Smooth muscle cell (in vitro differentiated cells): ENCODE data around the gene JMJD7. TPM values are rescaled to one million over a fixed set of nuclear protein-coding genes. Genes with fewer than 3 reads are reported as not detected.

Source experiments
- DNase-seq: peaks from one replicate; lab custom pipeline; 2025; ENCODE audit not compliant: unreplicated experiment; lab: John Stamatoyannopoulos, UW
- H2AFZ ChIP-seq: fragments of 200-600 bp; sonication (generic); 2 replicates; pipeline ENCODE4 v1.6.0; 2016; ENCODE audit warnings: antibody characterized with exemption, low read depth, mild to moderate bottlenecking
- H3F3A ChIP-seq: fragments of 200-600 bp; sonication (generic); 2 replicates; pipeline ENCODE4 v1.6.0; 2017; ENCODE audit warnings: antibody characterized with exemption, low read depth
- H3K27ac ChIP-seq: fragments of 200-600 bp; sonication (generic); 2 replicates; pipeline ENCODE4 v1.5.1; 2016; ENCODE audit warnings: low read depth, mild to moderate bottlenecking
- H3K27me3 ChIP-seq: fragments of 200-600 bp; sonication (generic); 2 replicates; pipeline ENCODE4 v1.6.1; 2016; ENCODE audit warnings: low read depth, mild to moderate bottlenecking
- H3K36me3 ChIP-seq: fragments of 200-600 bp; sonication (generic); 2 replicates; pipeline ENCODE4 v1.5.1; 2016; ENCODE audit warnings: low read depth
- H3K4me1 ChIP-seq: fragments of 200-600 bp; sonication (generic); 2 replicates; pipeline ENCODE4 v1.5.1; 2016; ENCODE audit warnings: low read depth
- H3K4me2 ChIP-seq: fragments of 200-600 bp; sonication (generic); 2 replicates; pipeline ENCODE4 v1.6.0; 2016; ENCODE audit warnings: mild to moderate bottlenecking
- H3K4me3 ChIP-seq: fragments of 200-600 bp; sonication (generic); 2 replicates; pipeline ENCODE4 v1.5.1; 2016; ENCODE audit warnings: mild to moderate bottlenecking
- H3K79me2 ChIP-seq: fragments of 200-600 bp; sonication (generic); 2 replicates; pipeline ENCODE4 v1.6.0; 2016; ENCODE audit warnings: low read depth, mild to moderate bottlenecking
- H3K9ac ChIP-seq: fragments of 200-600 bp; sonication (generic); 2 replicates; pipeline ENCODE4 v1.6.0; 2016; ENCODE audit warnings: low read depth
- H3K9me3 ChIP-seq: fragments of 200-600 bp; sonication (generic); replicated peaks from 2 replicates; pipeline ENCODE4 v1.5.1; 2016; ENCODE audit warnings: low read depth
- H4K20me1 ChIP-seq: fragments of 200-600 bp; sonication (generic); 2 replicates; pipeline ENCODE4 v1.6.0; 2016; ENCODE audit warnings: low read depth
- WGBS: methylation state at CpG from one replicate; pipeline ENCODE4 v1.1.7; 2016; ENCODE audit warnings: low lambda C conversion rate; 5-methylcytosine and 5-hydroxymethylcytosine counted together
- polyA plus RNA-seq: library from polyadenylated mRNA; unstranded; fragments of >200 nt; fragmentation: Nextera tagmentation; extraction: Ambion mirVana; gene quantifications from 2 replicates; pipeline ENCODE4 v1.2.1, GENCODE V29; 2016
- total RNA-seq: library from RNA; depleted of rRNA; stranded (reverse); fragments of >200 nt; gene quantifications from 2 replicates; pipeline ENCODE4 v1.2.3, GENCODE V29; 2014
- TF ChIP-seq, protein P1 (sequence below): fragments of 200-600 bp; sonication (generic); IDR thresholded peaks from 2 replicates; pipeline ENCODE4 v1.5.1; 2017; ENCODE audit warnings: borderline replicate concordance, mild to moderate bottlenecking, antibody characterized with exemption; ENCODE audit not compliant: insufficient read depth, poor library complexity, severe bottlenecking

The JMJD7 gene
- total and polyA plus RNA-seq, 2 experiments from 2014 or later, result 3.3 to 5.0 TPM

DNA sequence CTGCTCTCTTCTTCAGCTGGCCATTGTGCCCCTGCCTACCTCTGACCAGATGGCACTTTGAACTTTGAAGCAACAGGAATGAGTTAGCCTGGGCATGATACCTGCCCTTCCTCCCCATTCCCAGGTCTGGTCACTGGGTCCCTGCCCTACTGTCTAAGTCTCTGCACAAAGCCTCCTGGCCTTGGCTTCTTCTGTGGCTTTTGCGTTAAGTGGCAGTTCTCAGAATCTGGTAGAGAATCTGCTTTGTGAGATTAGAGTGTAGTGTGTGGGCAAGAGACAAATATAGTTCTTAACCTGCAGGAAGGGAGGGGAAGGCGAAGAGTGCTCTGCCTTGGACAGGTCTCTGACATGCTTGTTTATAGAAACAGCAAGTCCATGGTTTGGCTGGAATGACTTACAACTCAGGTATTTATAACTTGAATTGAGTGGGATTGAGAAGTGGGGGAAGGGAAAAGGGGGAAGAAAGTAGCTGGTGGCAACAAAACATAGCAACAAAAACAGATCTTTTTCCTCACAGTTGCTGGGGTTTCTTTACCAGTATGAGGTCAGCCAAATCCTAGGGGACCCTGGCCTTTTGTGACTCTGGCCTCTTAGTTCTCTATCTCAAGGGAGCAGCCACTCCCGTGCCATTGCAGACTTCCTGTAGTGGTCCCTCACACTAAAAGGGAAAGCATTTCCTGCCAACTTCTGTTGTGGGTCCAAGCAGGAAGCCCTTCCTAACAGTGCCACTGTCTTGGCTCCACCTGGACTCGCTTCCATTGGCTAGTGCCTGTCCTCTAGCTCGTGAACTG is 36.9 kb upstream of the JMJD7 start:
- Histone ChIP-seq H3K4me1 (peaks cover 22% of the 10 kb centered on the region), H3K9me3 (no peaks in the 10 kb centered on the region), H3K36me3 (no peaks in the 10 kb centered on the region), H3K27ac (peak overlapping the region; percentile 96), H3F3A (no peaks in the 10 kb centered on the region), H3K27me3 (no peaks in the 10 kb centered on the region), H3K79me2 (peaks cover 19% of the 10 kb centered on the region), H4K20me1 (peaks cover 85% of the 10 kb centered on the region), H3K9ac (peak overlapping the region; percentile 89), H3K4me2 (peak overlapping the region; percentile 71), H3K4me3 (no peak overlapping the region), H2AFZ (no peak overlapping the region)
- DNase-seq, result no peak
- WGBS, result 43% methylated on average over 5 of the region's 5 CpGs
- TF ChIP-seq, protein P1, sequence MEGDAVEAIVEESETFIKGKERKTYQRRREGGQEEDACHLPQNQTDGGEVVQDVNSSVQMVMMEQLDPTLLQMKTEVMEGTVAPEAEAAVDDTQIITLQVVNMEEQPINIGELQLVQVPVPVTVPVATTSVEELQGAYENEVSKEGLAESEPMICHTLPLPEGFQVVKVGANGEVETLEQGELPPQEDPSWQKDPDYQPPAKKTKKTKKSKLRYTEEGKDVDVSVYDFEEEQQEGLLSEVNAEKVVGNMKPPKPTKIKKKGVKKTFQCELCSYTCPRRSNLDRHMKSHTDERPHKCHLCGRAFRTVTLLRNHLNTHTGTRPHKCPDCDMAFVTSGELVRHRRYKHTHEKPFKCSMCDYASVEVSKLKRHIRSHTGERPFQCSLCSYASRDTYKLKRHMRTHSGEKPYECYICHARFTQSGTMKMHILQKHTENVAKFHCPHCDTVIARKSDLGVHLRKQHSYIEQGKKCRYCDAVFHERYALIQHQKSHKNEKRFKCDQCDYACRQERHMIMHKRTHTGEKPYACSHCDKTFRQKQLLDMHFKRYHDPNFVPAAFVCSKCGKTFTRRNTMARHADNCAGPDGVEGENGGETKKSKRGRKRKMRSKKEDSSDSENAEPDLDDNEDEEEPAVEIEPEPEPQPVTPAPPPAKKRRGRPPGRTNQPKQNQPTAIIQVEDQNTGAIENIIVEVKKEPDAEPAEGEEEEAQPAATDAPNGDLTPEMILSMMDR, result no peak

DNA sequence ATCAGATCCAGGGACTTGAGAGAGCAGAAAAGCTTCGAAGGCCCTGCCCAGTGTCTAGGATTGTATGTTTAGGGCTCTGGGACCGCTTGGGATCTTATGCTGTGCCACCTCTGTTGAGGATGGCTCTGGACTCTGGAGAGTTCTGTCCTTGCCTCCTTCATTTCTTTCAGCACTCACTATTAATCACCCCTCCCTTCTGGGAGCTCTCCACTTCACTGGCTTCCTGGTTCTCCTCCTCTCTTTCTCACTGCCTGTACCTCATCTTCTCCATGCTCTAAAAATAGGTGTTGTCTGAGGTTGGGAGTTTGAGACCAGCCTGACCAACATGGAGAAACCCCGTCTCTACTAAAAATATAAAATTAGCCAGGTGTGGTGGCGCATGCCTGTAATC is 36.4 kb upstream of the JMJD7 start:
- no peaks in the 10 kb centered on the region for H3K9me3 ChIP-seq
- no peak overlapping the region for H3K4me3 ChIP-seq
- no peaks in the 10 kb centered on the region for H3F3A ChIP-seq
- H3K79me2 ChIP-seq, result peaks cover 14% of the 10 kb centered on the region
- H4K20me1 ChIP-seq, result peaks cover 88% of the 10 kb centered on the region
- no peaks in the 10 kb centered on the region for H3K27me3 ChIP-seq
- peak overlapping the region; percentile 71 for H3K4me2 ChIP-seq
- H3K36me3 ChIP-seq, result no peaks in the 10 kb centered on the region
- WGBS, result 93% methylated on average over 4 of the region's 4 CpGs
- no peak for DNase-seq
- no peak overlapping the region for H2AFZ ChIP-seq
- TF ChIP-seq, protein P1, result no peak
- peak overlapping the region; percentile 89 for H3K9ac ChIP-seq
- H3K27ac ChIP-seq, result peak overlapping the region; percentile 96
- peaks cover 22% of the 10 kb centered on the region for H3K4me1 ChIP-seq

DNA sequence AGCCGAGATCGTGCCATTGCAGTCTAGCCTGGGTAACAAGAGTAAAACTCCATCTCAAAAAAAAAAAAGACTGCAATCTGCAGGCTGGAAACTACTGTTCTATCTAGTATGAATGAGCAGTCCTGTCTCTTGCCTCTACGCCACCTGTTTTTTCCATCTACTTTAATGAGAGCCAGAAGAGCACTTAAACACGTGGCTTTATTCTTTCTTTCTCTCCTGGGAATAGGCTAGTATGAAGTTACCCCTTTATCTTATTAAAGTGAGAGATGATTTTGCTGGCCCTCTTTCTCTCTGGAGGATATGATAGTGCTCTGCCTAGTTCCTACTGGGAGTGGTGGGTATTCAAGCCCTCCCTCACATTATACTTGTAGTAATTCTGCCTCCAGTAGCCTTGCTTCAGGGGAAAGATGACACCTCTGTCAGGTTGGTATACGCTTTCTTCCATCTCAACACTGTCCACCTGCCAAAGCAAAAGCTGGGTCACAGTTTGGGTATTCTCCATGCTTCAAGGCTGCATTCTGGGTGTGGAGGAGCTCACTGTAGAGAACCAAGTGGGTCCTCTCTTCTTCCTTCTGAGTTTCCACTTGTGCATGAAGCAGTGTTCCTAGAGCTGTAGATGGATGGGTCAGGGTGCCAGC is 35.8 kb upstream of the JMJD7 start:
- Histone ChIP-seq H4K20me1 (peaks cover 90% of the 10 kb centered on the region), H3F3A (no peaks in the 10 kb centered on the region), H3K9ac (no peak overlapping the region), H3K27me3 (no peaks in the 10 kb centered on the region), H3K36me3 (no peaks in the 10 kb centered on the region), H3K4me3 (no peak overlapping the region), H3K27ac (no peak overlapping the region), H3K9me3 (no peaks in the 10 kb centered on the region), H3K79me2 (peaks cover 11% of the 10 kb centered on the region), H2AFZ (no peak overlapping the region), H3K4me2 (no peak overlapping the region), H3K4me1 (peaks cover 22% of the 10 kb centered on the region)
- DNase-seq, result no peak
- TF ChIP-seq, protein P1, result no peak
- WGBS, result 97% methylated on average over 5 of the region's 5 CpGs
